K562 (cell line): ENCODE measurements around the gene SEC24B.

Experiments
- CTBP1 ChIP-seq: fragments of 450-650 bp; IDR thresholded peaks from 2 replicates; pipeline ENCODE4 v1.6.1; 2016; ENCODE audit warnings: borderline replicate concordance
- TF ChIP-seq, protein P1 (sequence below), 3 experiments: IDR thresholded peaks in 2 of 3; conservative IDR thresholded peaks in 1 of 3; 2 replicates each; pipeline ENCODE4 v1.5.1; 2011 to 2012; ENCODE audit warnings: low read length in 3 of 3, mild to moderate bottlenecking in 3 of 3, control low read depth in 2 of 3, improper control_type of control experiment in 1 of 3, inconsistent platforms in 1 of 3, low read depth in 1 of 3, mixed read lengths in 1 of 3, moderate library complexity in 1 of 3; ENCODE audit not compliant: insufficient read depth in 2 of 3
- TF ChIP-seq, protein P2 (sequence below), 2 experiments: fragments of 450-650 bp; formaldehyde crosslinking in 1 of 2; IDR thresholded peaks; 2 replicates each; pipeline versions ENCODE4 v1.4.0 to v1.6.1; 2014 to 2020; ENCODE audit warnings: mild to moderate bottlenecking in 2 of 2, borderline replicate concordance in 1 of 2, low read depth in 1 of 2

DNA sequence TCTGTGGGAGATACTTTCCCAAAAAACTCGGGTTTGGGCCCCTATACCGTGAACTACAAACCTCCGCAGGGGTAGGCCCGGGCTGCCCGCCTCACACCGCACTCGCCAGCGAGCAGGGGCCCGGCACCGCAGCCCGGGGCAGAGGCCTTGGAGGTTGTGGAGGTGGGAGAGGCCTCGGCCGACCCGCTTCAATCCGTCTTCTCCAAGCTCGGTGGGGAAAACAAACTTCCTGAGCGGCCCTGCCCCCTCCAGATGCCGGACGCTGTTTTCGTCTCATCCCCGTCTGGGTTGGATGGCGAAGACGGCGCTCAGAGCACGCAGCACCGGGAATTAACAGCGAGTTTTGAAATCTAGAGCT lies 126.0 kb downstream of the SEC24B start:
- TF ChIP-seq, protein P1, sequence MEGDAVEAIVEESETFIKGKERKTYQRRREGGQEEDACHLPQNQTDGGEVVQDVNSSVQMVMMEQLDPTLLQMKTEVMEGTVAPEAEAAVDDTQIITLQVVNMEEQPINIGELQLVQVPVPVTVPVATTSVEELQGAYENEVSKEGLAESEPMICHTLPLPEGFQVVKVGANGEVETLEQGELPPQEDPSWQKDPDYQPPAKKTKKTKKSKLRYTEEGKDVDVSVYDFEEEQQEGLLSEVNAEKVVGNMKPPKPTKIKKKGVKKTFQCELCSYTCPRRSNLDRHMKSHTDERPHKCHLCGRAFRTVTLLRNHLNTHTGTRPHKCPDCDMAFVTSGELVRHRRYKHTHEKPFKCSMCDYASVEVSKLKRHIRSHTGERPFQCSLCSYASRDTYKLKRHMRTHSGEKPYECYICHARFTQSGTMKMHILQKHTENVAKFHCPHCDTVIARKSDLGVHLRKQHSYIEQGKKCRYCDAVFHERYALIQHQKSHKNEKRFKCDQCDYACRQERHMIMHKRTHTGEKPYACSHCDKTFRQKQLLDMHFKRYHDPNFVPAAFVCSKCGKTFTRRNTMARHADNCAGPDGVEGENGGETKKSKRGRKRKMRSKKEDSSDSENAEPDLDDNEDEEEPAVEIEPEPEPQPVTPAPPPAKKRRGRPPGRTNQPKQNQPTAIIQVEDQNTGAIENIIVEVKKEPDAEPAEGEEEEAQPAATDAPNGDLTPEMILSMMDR (IDR thresholded peaks at IDR 0.05 in 2 of 3, conservative IDR thresholded peaks at IDR 0.05 in 1 of 3; ENCODE audit: insufficient read depth in 2 of 3, low read depth in 1 of 3, low read length in 3 of 3): no peak
- TF ChIP-seq, protein P2, sequence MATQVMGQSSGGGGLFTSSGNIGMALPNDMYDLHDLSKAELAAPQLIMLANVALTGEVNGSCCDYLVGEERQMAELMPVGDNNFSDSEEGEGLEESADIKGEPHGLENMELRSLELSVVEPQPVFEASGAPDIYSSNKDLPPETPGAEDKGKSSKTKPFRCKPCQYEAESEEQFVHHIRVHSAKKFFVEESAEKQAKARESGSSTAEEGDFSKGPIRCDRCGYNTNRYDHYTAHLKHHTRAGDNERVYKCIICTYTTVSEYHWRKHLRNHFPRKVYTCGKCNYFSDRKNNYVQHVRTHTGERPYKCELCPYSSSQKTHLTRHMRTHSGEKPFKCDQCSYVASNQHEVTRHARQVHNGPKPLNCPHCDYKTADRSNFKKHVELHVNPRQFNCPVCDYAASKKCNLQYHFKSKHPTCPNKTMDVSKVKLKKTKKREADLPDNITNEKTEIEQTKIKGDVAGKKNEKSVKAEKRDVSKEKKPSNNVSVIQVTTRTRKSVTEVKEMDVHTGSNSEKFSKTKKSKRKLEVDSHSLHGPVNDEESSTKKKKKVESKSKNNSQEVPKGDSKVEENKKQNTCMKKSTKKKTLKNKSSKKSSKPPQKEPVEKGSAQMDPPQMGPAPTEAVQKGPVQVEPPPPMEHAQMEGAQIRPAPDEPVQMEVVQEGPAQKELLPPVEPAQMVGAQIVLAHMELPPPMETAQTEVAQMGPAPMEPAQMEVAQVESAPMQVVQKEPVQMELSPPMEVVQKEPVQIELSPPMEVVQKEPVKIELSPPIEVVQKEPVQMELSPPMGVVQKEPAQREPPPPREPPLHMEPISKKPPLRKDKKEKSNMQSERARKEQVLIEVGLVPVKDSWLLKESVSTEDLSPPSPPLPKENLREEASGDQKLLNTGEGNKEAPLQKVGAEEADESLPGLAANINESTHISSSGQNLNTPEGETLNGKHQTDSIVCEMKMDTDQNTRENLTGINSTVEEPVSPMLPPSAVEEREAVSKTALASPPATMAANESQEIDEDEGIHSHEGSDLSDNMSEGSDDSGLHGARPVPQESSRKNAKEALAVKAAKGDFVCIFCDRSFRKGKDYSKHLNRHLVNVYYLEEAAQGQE (IDR thresholded peaks at IDR 0.05; ENCODE audit: borderline replicate concordance): no peak
- TF ChIP-seq, protein P2 (CRISPR knock-in tag; IDR thresholded peaks at IDR 0.05; ENCODE audit: low read depth): no peak
- no peak for TF ChIP-seq CTBP1
